ENCODE results near the gene FKBP1A.

The FKBP1A gene

DNA sequence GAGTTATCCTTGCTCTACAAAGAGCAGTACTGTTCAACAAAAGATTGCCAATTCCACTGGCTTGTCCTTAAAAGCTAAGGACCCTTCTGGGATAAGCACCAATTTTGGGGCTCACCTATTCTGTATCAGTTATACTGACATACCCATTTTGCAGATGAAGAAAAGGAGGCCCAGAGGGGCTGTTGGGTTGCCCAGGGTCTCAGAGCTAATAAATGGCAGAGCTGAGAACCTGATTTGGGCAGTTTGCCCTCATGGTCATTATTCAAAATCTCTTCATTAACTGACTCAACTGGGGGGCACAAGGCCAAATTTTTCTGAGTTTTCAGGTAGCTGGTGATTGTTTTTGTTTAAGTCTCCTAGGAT, 42.5 kb upstream of the FKBP1A start:
- H3K4me3 ChIP-seq (ENCODE audit: low read depth, low read length) = no peak overlapping the region

DNA sequence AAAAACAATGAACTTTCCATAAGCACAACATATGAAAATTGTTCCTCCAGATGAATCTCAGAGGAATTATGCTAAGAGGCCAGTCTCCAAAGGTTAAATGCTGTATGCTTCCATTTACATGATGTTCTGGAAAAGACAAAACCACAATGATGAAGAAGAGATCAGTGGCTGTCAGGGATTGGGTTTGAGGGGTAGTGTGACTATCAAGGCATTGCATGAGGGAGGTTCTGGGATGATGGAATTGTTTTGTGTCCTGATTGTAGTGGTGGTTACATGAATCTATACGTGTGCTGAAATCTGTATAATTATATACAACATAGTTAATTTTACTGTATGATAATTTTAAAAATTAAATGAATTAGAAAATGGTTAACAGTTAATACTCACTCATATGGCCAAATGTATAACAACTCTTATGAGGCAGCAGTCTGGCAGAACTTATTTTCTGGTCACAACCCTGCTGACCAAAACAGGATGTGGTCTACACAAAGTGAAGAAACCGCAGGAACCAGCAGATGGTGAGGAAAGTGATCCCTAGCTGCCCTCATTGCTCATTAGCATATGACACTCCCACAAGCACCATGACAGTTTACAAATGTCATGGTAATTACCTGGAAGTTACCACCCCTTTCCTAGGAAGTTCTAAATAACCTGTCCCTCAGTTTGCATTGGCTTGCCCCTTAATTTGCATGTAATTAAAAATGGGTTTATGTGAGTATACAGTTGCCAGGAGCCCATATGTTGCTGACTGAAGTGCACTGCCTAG, 41.9 kb upstream of the FKBP1A start:
- H3K4me3 ChIP-seq (ENCODE audit: low read depth, low read length) = no peak overlapping the region
- TF ChIP-seq, protein P1, sequence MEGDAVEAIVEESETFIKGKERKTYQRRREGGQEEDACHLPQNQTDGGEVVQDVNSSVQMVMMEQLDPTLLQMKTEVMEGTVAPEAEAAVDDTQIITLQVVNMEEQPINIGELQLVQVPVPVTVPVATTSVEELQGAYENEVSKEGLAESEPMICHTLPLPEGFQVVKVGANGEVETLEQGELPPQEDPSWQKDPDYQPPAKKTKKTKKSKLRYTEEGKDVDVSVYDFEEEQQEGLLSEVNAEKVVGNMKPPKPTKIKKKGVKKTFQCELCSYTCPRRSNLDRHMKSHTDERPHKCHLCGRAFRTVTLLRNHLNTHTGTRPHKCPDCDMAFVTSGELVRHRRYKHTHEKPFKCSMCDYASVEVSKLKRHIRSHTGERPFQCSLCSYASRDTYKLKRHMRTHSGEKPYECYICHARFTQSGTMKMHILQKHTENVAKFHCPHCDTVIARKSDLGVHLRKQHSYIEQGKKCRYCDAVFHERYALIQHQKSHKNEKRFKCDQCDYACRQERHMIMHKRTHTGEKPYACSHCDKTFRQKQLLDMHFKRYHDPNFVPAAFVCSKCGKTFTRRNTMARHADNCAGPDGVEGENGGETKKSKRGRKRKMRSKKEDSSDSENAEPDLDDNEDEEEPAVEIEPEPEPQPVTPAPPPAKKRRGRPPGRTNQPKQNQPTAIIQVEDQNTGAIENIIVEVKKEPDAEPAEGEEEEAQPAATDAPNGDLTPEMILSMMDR (IDR thresholded peaks at IDR 0.05; ENCODE audit: low read depth, low read length) = no peak

More for the DNA sequence above, 42.5 kb upstream of the FKBP1A start:
- TF ChIP-seq, protein P1 (IDR thresholded peaks at IDR 0.05; ENCODE audit: low read depth, low read length) = no peak

DNA sequence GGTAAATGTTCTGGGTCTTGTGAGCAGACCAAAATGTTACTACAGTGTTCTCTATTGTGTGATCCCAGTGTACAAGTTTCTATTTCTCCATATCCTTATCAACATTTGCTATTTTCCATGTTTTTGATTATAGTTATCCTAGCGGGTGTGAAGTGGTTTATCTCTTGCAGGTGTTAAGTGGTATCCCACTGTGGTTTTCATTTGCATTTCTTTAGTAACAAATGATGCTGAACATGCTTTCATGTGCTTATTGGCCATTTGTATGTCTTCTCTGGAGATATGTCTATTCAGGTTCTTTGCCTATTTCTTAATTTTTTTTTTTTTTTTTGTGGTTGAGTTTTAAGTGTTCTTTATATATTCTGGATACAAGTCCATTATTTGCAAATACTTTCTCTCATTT, 38.3 kb upstream of the FKBP1A start:
- no peak overlapping the region for H3K4me3 ChIP-seq (ENCODE audit: low read depth, low read length)
- TF ChIP-seq, protein P1 (IDR thresholded peaks at IDR 0.05; ENCODE audit: low read depth, low read length) = no peak

DNA sequence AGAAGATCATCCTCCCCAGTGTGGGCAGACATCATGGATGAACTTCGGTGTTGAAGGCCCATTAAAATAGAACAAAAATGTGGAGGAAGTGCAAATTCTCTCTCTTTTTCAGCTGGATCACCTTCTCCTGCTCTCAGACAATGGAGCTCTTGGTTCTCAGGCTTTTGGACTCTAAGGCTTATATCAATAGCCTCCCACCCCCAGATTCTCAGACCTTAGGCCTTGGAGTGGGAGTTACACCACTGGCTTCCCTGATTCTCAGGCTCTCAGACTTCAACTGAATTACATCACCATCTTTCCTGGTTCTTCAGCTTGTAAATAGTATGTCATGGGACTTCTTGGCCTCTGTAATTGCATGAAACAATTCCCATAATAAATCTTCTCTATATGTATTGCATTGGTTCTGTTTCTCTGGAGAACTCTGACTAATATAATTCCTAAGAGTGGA, 37.2 kb upstream of the FKBP1A start:
- TF ChIP-seq, protein P1 (IDR thresholded peaks at IDR 0.05; ENCODE audit: low read depth, low read length) = no peak
- no peak overlapping the region for H3K4me3 ChIP-seq (ENCODE audit: low read depth, low read length)

DNA sequence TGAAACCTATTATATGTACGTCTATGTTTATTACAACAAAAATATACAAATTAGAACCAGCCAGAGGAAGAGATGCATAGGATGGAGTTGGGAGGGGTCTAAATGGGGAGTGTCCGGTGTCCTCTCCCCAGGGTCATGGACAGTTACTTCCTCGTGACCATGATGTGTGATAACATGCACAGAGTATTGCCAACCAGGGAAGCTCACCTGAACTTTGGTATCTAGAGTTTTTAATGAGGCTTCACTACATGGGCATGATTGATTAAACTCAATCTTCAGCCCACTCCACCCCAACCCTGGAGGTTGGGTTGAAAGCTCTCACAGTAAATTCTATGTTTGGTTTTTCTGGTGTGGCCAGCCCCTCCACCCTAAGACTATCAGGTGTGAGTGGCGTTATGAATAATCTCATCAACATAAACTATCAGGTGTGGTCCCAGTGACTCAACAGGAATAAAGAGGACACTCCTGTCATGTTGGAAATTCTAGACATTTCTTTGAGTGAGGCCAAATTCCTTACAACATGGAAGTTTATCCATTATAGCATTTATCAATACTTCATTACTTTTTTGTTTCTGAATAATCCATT, 36.4 kb upstream of the FKBP1A start:
- TF ChIP-seq, protein P1 (IDR thresholded peaks at IDR 0.05; ENCODE audit: low read depth, low read length) = no peak
- no peak overlapping the region for H3K4me3 ChIP-seq (ENCODE audit: low read depth, low read length)

DNA sequence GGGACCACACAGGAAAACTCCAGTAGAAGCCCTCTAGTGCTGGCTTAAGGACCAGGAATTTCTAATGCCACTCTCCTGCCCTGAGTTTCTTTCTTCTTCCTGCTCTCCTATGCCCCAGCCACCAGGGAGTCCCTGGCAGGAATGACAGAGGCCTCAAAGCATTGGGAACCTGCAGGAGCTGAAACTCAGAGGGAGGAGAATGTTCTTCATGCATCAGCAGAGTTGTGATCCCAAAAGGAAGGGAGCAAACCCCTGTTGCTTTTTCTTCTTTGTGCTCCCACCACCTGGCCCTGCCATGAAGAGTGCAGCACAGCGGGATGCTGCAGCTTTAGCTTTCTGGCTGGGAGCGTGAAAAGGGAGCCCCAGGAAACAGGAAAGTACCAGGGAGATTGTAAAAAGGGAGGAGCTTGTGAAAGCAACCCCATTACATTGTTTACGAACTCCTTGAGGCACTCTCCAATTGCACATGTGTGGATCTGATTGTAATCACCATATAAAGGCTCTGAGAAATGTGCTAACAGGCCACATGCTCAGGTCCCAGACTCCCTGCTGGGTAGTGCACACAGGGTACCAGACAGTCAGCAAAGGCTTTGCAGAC, 34.7 kb upstream of the FKBP1A start:
- H3K4me3 ChIP-seq (ENCODE audit: low read depth, low read length) = no peak overlapping the region
- TF ChIP-seq, protein P1 (IDR thresholded peaks at IDR 0.05; ENCODE audit: low read depth, low read length) = no peak
